Brain microvascular endothelial cell (primary cell): Measurements from ENCODE around the gene GTPBP1.

Experiments
- DNase-seq: peaks from one replicate; pipeline ENCODE4 v3.0.0-alpha.2; 2020
- H3K27ac ChIP-seq: fragments of 250-450 bp; sonication (Bioruptor Pico); 2 replicates; pipeline ENCODE4 v1.5.1; 2020; ENCODE audit warnings: mild to moderate bottlenecking, moderate library complexity
- H3K27me3 ChIP-seq: fragments of 250-450 bp; sonication (Bioruptor Pico); replicated peaks from 2 replicates; pipeline ENCODE4 v1.5.1; 2020; ENCODE audit warnings: mild to moderate bottlenecking
- H3K36me3 ChIP-seq: fragments of 250-450 bp; sonication (Bioruptor Pico); replicated peaks from 2 replicates; pipeline ENCODE4 v1.5.1; 2020; ENCODE audit warnings: mild to moderate bottlenecking
- H3K4me3 ChIP-seq: 2 replicates; pipeline ENCODE4 v1.5.1; 2011; ENCODE audit warnings: low read depth, mild to moderate bottlenecking, control low read depth, low read length, moderate library complexity
- CTCF ChIP-seq: IDR thresholded peaks from 2 replicates; pipeline ENCODE4 v1.5.1; 2011; ENCODE audit warnings: low read depth, mild to moderate bottlenecking, moderate library complexity, low read length, control low read depth, inconsistent platforms; ENCODE audit errors: missing control alignments
- in situ Hi-C: cut with HindIII; loops from 2 replicates; pipeline ENCODE4 v1.10.0; 2017; ENCODE audit warnings: low sequenced_read_pairs, low pct_ligation_motif_present

Gene GTPBP1

GRCh38 chr22:38721551-38721950 lies 15.8 kb downstream of the GTPBP1 start:
- peaks cover 62% of the 10 kb centered on the region for H3K36me3 ChIP-seq
- DNase-seq, result no peak

GRCh38 chr22:38724176-38724575 lies 18.4 kb downstream of the GTPBP1 start:
- Histone ChIP-seq H3K27ac (no peak overlapping the region), H3K27me3 (no peaks in the 10 kb centered on the region), H3K36me3 (peaks cover 68% of the 10 kb centered on the region), H3K4me3 (no peak overlapping the region)
- TF ChIP-seq CTCF, result no peak
- DNase-seq, result no peak
- in situ Hi-C loops, result no loop called here

More at GRCh38 chr22:38721551-38721950, 15.8 kb downstream of the GTPBP1 start:
- Histone ChIP-seq H3K27ac (no peak overlapping the region), H3K27me3 (no peaks in the 10 kb centered on the region), H3K4me3 (no peak overlapping the region)
- in situ Hi-C loops, result no loop called here
- TF ChIP-seq CTCF, result no peak

- in situ Hi-C loops, result no loop called here
- no peak overlapping the region for H3K27ac ChIP-seq
- peak; percentile 22 for DNase-seq
- peak; percentile 77 for TF ChIP-seq CTCF
- H3K27me3 ChIP-seq, result no peaks in the 10 kb centered on the region
- H3K36me3 ChIP-seq, result peaks cover 76% of the 10 kb centered on the region
- no peak overlapping the region for H3K4me3 ChIP-seq
Observed at GRCh38 chr22:38724926-38725571, 19.3 kb downstream of the GTPBP1 start.

- H3K4me3 ChIP-seq, result no peak overlapping the region
- peaks cover 86% of the 10 kb centered on the region for H3K36me3 ChIP-seq
- no peak for DNase-seq
- in situ Hi-C loops, result no loop called here
- no peaks in the 10 kb centered on the region for H3K27me3 ChIP-seq
- TF ChIP-seq CTCF, result no peak
- no peak overlapping the region for H3K27ac ChIP-seq
Observed at GRCh38 chr22:38725900-38726655, 20.3 kb downstream of the GTPBP1 start.

- DNase-seq, result no peak
- in situ Hi-C loops, result no loop called here
- peaks cover 89% of the 10 kb centered on the region for H3K36me3 ChIP-seq
- H3K27me3 ChIP-seq, result no peaks in the 10 kb centered on the region
- no peak overlapping the region for H3K27ac ChIP-seq
- no peak overlapping the region for H3K4me3 ChIP-seq
- no peak for TF ChIP-seq CTCF
Observed at GRCh38 chr22:38727123-38727522, 21.4 kb downstream of the GTPBP1 start.
